ENCODE results near the gene E4F1. TPM values are rescaled to one million over a fixed set of nuclear protein-coding genes. Genes with fewer than 3 reads are reported as not detected.
A peak's percentile ranks its signal among the peaks of the same experiment; 100 is the strongest.

E4F1 gene
- total and polyA plus RNA-seq, 2 of the 13 experiments (the other 11 are each of a cell fraction or from before 2014, with no cell fraction given), result 13.8 to 19.5 TPM

GRCh38 chr16:2223221-2223941 lies at the start of gene E4F1 (continued):
- 0 out of 2 replicates have a peak, but pooled peaks have one; percentile 26 for TF ChIP-seq MLXIP (CRISPR knock-in tag; IDR thresholded peaks at IDR 0.05; ENCODE audit: borderline replicate concordance)
- TF ChIP-seq ZC3H4 (CRISPR knock-in tag; IDR thresholded peaks at IDR 0.05; ENCODE audit: borderline replicate concordance), result no peak
- TF ChIP-seq PATZ1 (CRISPR knock-in tag; IDR thresholded peaks at IDR 0.05), result peak; percentile 37
- no peak for TF ChIP-seq ZNF44 (CRISPR knock-in tag; IDR thresholded peaks at IDR 0.05)
- no peak; the same call in 1 of the 2 replicates for TF ChIP-seq ETV5 (CRISPR knock-in tag; IDR thresholded peaks at IDR 0.05; ENCODE audit: borderline replicate concordance)
- TF ChIP-seq ZNF281 (CRISPR knock-in tag; IDR thresholded peaks at IDR 0.05; ENCODE audit: borderline replicate concordance), result no peak
- peak; percentile 59; the same call in 1 of the 2 replicates for TF ChIP-seq TOPORS (CRISPR knock-in tag; IDR thresholded peaks at IDR 0.05)
- no peak for TF ChIP-seq MYNN (CRISPR knock-in tag; IDR thresholded peaks at IDR 0.05; ENCODE audit: low read depth)
- peak; percentile 70 for TF ChIP-seq ZNF225 (CRISPR knock-in tag; IDR thresholded peaks at IDR 0.05)
- TF ChIP-seq NFKBIZ (CRISPR knock-in tag; IDR thresholded peaks at IDR 0.05), result peak; percentile 51; the same call in 1 of the 2 replicates
- TF ChIP-seq AFF4 (CRISPR knock-in tag; IDR thresholded peaks at IDR 0.05), result peak; percentile 35; the same call in 1 of the 2 replicates
- no peak for TF ChIP-seq BCLAF1 (IDR thresholded peaks at IDR 0.05)
- TF ChIP-seq ZNF17 (CRISPR knock-in tag; IDR thresholded peaks at IDR 0.05), result no peak
